Vagina (tissue), 2 donors: ENCODE data around the gene STAP1.

Experiments used
- CTCF ChIP-seq, 3 experiments: fragments of 450-650 bp in 2 of 3; fragments of 200-600 bp in 1 of 3; sonication (generic) in 1 of 3; IDR thresholded peaks; one replicate each; pipeline ENCODE4 v1.5.1; 2017 to 2019; ENCODE audit warnings: antibody characterized with exemption in 3 of 3, mild to moderate bottlenecking in 2 of 3, moderate library complexity in 2 of 3
- POLR2A ChIP-seq, 2 donors: fragments of 450-650 bp; IDR thresholded peaks; one replicate each; pipeline ENCODE4 v1.6.1; 2017; ENCODE audit warnings: antibody characterized with exemption in 2 of 2, mild to moderate bottlenecking in 2 of 2, moderate library complexity in 2 of 2
- POLR2AphosphoS5 ChIP-seq, 2 donors: sonication (generic); formaldehyde crosslinking; IDR thresholded peaks; one replicate each; pipeline ENCODE4 v1.9.0; 2017; ENCODE audit warnings: antibody characterized with exemption in 2 of 2, mild to moderate bottlenecking in 2 of 2, low read depth in 1 of 2; ENCODE audit not compliant: insufficient read depth in 1 of 2

GRCh38 chr4:67554096-67554495 lies 4.4 kb upstream of the STAP1 start:
- TF ChIP-seq CTCF (IDR thresholded peaks at IDR 0.05) = no peak
- no peak for TF ChIP-seq POLR2A (IDR thresholded peaks at IDR 0.05)
- no peak for TF ChIP-seq POLR2AphosphoS5 (IDR thresholded peaks at IDR 0.05; ENCODE audit: insufficient read depth in 1 of 2, low read depth in 1 of 2)
